NCI-H2196 (cell line): ENCODE results near the gene MLLT1.

ENCODE experiments used
- DNase-seq: peaks from one replicate; lab custom pipeline; 2025; ENCODE audit not compliant: unreplicated experiment; lab: John Stamatoyannopoulos, UW

MLLT1 gene

GRCh38 chr19:6172074-6172863 lies 107.5 kb downstream of the MLLT1 start:
- no peak for DNase-seq

- DNase-seq: no peak
These were observed 112.7 kb downstream of the MLLT1 start for GRCh38 chr19:6167115-6167514.

GRCh38 chr19:6164906-6165531 lies 114.8 kb downstream of the MLLT1 start:
- no peak for DNase-seq

GRCh38 chr19:6161271-6161850 lies 118.4 kb downstream of the MLLT1 start:
- no peak for DNase-seq
